ENCODE measurements around the gene POLD4.

The POLD4 gene

GRCh38 chr11:67316882-67317204, 36.5 kb downstream of the POLD4 start:
- DNase-seq (ENCODE audit: low read depth in 2 of 2), result no peak

GRCh38 chr11:67315325-67315909, 37.9 kb downstream of the POLD4 start:
- DNase-seq (ENCODE audit: low read depth in 2 of 2), result no peak

- DNase-seq (ENCODE audit: low read depth in 2 of 2), result no peak
Measured at GRCh38 chr11:67314218-67314617, 39.1 kb downstream of the POLD4 start.

GRCh38 chr11:67313125-67313890, 40.0 kb downstream of the POLD4 start:
- no peak for DNase-seq (ENCODE audit: low read depth in 2 of 2)

- no peak for DNase-seq (ENCODE audit: low read depth in 2 of 2)
Measured at GRCh38 chr11:67312187-67313021, 40.9 kb downstream of the POLD4 start.

GRCh38 chr11:67311556-67312082, 41.7 kb downstream of the POLD4 start:
- DNase-seq (ENCODE audit: low read depth in 2 of 2), result no peak

GRCh38 chr11:67311051-67311555, 42.2 kb downstream of the POLD4 start:
- DNase-seq (ENCODE audit: low read depth in 2 of 2), result no peak

- DNase-seq (ENCODE audit: low read depth in 2 of 2), result no peak
Measured at GRCh38 chr11:67310246-67311050, 42.9 kb downstream of the POLD4 start.

- no peak for DNase-seq (ENCODE audit: low read depth in 2 of 2)
Measured at GRCh38 chr11:67309661-67310061, 43.7 kb downstream of the POLD4 start.

- no peak for DNase-seq (ENCODE audit: low read depth in 2 of 2)
Measured at GRCh38 chr11:67309166-67309565, 44.2 kb downstream of the POLD4 start.

- DNase-seq (ENCODE audit: low read depth in 2 of 2), result no peak
Measured at GRCh38 chr11:67308031-67308866, 45.1 kb downstream of the POLD4 start.

- no peak for DNase-seq (ENCODE audit: low read depth in 2 of 2)
Measured at GRCh38 chr11:67307545-67308001, 45.8 kb downstream of the POLD4 start.

GRCh38 chr11:67306769-67307544, 46.4 kb downstream of the POLD4 start:
- DNase-seq (ENCODE audit: low read depth in 2 of 2), result no peak

- no peak for DNase-seq (ENCODE audit: low read depth in 2 of 2)
Measured at GRCh38 chr11:67304511-67305113, 48.7 kb downstream of the POLD4 start.

GRCh38 chr11:67303835-67304411, 49.4 kb downstream of the POLD4 start:
- no peak for DNase-seq (ENCODE audit: low read depth in 2 of 2)

- DNase-seq (ENCODE audit: low read depth in 2 of 2), result no peak
Measured at GRCh38 chr11:67303132-67303834, 50.1 kb downstream of the POLD4 start, which contains the start of gene SSH3. SSH3 (plus strand) TSS chr11:67303530; CDS start chr11:67303626, 96 bp downstream.

- DNase-seq (ENCODE audit: low read depth in 2 of 2), result no peak
Measured at GRCh38 chr11:67302571-67303131, 50.7 kb downstream of the POLD4 start.
